GM12892 (cell line): ENCODE data around the gene CSK. TPM values are rescaled to one million over a fixed set of nuclear protein-coding genes. Genes with fewer than 3 reads are reported as not detected.
"Not testable (repeated sequence)": the region's sequence is repeated elsewhere in the genome, so short reads cannot be mapped to it uniquely, and the experiment has no call there.

ENCODE experiments used
- DNase-seq: peaks from one replicate; pipeline ENCODE4 v3.0.0; 2011; ENCODE audit not compliant: insufficient read length
- FAIRE-seq: peaks from 2 replicates; lab custom pipeline; 2011; peaks lifted over from hg19 to GRCh38; lab: Jason Lieb, UNC
- POLR2A ChIP-seq: IDR thresholded peaks from 2 replicates; pipeline ENCODE4 v1.6.1; 2011; ENCODE audit warnings: low read depth, low read length, control low read depth
- POLR2AphosphoS5 ChIP-seq: IDR thresholded peaks from 2 replicates; pipeline ENCODE4 v1.6.1; 2011; ENCODE audit warnings: low read depth, low read length, control low read depth
- TAF1 ChIP-seq: IDR thresholded peaks from 2 replicates; pipeline ENCODE4 v1.6.1; 2011; ENCODE audit warnings: low read depth, mild to moderate bottlenecking, control low read depth, low read length, borderline replicate concordance
- polyA plus RNA-seq: library from polyadenylated mRNA; unstranded; fragments of >200 nt; gene quantifications from one replicate; pipeline ENCODE4 v1.2.1, GENCODE V29; 2012; ENCODE audit warnings: missing spikeins, inconsistent platforms; ENCODE audit not compliant: missing spikeins

The CSK gene
- polyA plus RNA-seq, result 114 TPM

DNA sequence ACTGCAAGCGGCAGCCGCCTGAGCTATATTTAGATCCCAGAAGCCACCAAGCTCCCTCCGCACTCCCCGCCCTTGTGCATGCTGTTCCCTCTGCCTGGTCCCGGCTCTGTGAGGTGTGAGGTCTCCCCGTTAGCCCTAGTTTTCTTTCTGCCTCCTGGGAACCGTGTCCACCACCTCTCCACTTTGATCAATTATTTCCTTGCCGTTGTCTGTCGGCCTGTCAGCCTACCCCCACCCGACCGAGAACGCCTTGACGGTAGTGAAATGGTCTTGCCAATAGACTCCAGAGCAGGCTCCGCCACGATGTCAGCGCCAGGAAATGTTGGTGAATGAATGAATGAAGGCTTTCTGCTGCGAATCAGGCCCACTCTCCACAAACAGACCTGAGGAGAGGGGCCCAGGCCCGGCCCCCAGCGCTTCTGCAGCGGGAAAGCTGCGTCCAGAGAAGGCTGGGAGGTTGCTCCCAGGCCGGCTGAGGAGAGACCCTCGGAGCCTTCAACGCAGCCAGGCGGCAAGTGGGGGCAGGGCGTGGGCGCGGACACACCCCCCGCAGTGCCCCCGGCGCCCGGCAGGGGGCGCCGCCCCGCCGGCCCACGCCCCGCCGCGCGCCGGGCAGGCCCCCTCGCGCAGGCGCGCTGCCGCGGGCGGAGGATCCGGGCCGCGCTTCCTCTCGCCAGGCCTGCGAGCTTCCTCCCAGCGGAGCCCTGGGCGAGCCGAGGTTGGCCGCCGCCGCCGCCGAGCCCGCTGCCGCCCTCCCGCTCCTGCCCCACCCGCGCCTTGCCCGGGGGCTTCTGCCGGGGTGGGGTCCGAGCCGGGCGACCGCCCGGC, at the start of gene CSK:
TSS of gene CSK (plus strand) at position 650 of the 828 bp plus-strand sequence. CDS start 16,218 bp downstream, outside the sequence.
- peak; percentile 78 for DNase-seq
- TF ChIP-seq TAF1 (0 out of 2 replicates have a peak, but pooled peaks have one; percentile 6), POLR2AphosphoS5 (no peak), POLR2A (peak; percentile 55; the same call in 1 of the 2 replicates)
- FAIRE-seq, result peak; percentile 77

DNA sequence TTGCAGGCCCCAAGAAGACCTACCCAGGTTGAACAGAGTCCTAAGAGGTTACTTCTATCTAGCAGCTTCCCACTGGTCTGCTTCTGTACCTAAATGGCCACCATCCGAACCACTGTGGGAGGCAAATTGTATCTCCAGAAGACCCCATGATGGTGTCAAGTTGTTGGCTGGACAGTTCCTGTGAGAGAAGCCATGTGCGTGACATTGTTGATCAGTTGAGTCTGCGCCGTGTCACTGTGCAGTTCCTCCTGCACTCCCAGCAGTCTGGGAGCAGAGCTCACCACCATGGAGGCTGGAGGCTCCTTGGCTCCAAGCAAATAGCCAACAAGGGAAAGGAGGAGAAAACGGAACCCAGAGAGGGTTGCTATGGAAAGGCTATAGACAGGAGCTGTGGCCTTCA, 49.0 kb upstream of the CSK start:
- no peak for TF ChIP-seq POLR2AphosphoS5
- DNase-seq (no peak), FAIRE-seq (no peak)

DNA sequence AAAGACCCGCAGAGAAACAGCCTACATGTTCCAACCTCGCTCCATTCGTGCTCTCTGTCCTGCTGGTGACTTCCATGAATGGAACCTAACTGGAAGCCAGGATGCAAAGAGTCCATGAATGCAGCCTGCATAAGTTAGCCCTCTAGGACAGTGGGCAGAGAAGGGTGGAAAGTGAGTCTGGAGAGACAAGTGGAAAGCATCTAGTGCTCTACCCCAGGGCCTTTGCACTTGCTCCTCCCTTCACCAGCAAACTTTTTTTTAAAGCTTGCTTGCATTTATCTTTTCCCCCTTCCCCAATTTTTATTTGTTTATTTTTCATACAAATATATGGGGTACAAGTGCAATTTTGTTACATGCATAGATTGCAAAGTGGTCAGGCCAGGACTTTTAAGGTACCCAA, 48.6 kb upstream of the CSK start:
- TF ChIP-seq TAF1 (no peak), POLR2A (no peak), POLR2AphosphoS5 (no peak)
- FAIRE-seq (no peak), DNase-seq (no peak)

DNA sequence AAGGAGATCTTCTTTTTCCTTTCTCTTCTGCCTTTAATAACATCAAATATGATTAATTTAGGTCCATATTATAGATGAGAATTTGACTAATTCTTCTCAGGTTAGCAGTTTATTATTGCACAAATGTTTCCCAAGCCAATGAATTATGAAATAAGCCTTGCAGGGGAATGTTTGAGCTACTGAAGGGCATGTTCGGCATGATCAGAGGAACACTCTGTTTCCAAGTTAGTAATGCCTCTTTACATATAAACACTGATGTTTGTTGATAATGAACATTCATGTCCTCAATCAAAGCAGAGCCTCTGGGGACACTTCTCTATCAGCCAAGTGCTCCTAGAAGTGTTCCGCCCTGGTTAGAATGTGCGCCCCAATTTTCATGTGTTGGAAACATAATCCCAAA, 46.6 kb upstream of the CSK start:
- DNase-seq (no peak), FAIRE-seq (no peak)
- TF ChIP-seq POLR2A (no peak), POLR2AphosphoS5 (no peak), TAF1 (no peak)

DNA sequence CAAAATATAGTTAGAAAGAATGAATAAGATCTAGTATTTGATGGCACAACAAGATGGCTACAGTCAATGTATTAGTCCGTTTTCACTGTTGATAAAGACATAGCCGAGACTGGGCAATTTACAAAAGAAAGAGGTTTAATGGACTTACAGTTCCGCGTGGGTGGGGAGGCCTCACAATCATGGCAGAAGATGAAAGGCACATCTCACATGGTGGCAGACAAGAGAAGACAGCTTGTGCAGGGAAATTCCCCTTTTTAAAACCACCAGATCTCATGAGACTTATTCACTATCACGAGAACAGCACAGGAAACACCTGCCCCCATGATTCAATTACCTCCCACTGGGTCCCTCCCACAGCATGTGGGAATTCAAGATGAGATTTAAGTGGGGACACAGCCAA, 43.6 kb upstream of the CSK start:
- not testable (repeated sequence) for DNase-seq, FAIRE-seq

DNA sequence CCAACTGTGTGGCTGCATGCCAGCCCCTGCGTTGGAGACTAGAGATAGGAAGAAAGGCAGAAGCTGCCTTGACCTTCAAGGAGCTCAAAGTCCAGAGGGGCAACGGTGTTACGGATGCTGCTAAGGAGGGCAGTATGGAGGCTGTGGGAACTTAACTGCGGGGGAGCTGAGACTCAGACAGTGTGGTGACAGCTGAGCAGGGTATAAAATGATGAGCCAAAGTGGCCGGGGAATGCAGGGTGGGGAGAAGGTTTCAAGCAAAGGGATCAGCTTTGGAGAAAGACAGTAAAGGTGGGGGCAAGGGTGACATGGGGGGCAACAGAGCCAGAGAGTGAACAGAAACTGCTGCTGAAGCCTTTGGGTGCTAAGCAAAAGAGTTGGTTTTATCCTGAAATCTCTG, 39.5 kb upstream of the CSK start:
- no peak for DNase-seq
- FAIRE-seq, result no peak
- no peak for TF ChIP-seq TAF1
- TF ChIP-seq POLR2A, result no peak
- TF ChIP-seq POLR2AphosphoS5, result no peak

DNA sequence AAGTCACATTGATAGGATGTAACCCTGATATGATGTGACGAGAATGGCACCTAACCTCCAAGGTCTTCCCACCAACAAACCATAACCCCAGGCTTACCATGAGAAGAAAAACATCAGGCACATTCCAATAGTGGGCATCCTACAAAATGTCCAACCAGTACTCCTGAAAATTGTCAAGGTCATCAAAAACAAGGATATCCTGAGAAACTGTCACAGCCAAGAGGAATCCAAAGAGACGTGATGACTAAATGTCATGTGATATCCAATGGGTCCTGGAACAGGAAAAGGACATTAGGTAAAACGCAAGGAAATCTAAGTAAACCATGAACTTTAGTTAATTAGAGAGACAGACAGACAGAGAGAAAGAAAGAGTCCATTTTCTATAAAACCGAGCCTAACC, 35.5 kb upstream of the CSK start:
- TF ChIP-seq POLR2A (no peak), POLR2AphosphoS5 (no peak), TAF1 (no peak)
- FAIRE-seq (no peak), DNase-seq (no peak)

DNA sequence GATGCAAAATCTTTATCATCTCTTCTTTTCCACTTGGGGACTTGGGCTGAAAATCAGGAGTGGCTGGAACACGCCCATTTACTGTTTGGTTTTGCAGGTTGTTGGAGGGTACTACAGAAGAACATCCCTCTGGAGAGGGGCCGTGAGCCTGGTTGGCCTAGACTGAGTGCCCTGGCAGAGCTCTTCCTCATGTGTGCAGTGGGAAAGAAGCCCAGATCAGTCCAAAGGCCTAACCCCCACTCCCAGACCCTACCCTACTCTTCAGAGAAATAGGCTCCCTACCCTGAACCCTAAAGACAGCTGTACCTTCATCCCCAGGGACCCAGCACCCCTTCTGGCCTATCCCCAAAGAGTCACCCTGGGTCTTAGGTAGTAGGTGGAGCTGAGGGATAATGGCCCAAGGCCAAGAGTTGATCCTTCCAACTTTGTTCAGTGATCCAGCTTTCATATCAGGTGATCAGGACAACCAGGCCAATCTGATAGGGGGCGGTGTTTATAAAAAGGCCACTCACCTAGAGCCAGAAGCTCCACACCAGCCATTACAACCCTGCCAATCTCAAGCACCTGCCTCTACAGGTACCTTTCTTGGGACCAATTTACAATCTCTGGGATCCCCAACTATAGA, 33.4 kb upstream of the CSK start, which contains the start of gene CYP1A2:
TSS of gene CYP1A2 (plus strand) at position 524 of the 625 bp plus-strand sequence. CDS start 894 bp downstream, outside the sequence.
- DNase-seq (no peak), FAIRE-seq (no peak)
- TF ChIP-seq POLR2A, result no peak
- TF ChIP-seq TAF1, result no peak
- TF ChIP-seq POLR2AphosphoS5, result no peak

DNA sequence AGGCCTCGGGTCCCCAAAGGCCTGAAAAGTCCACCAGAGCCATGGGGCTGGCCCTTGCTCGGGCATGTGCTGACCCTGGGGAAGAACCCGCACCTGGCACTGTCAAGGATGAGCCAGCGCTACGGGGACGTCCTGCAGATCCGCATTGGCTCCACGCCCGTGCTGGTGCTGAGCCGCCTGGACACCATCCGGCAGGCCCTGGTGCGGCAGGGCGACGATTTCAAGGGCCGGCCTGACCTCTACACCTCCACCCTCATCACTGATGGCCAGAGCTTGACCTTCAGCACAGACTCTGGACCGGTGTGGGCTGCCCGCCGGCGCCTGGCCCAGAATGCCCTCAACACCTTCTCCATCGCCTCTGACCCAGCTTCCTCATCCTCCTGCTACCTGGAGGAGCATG, 32.0 kb upstream of the CSK start:
- TF ChIP-seq TAF1 (no peak), POLR2AphosphoS5 (no peak), POLR2A (no peak)
- DNase-seq, result no peak
- no peak for FAIRE-seq

DNA sequence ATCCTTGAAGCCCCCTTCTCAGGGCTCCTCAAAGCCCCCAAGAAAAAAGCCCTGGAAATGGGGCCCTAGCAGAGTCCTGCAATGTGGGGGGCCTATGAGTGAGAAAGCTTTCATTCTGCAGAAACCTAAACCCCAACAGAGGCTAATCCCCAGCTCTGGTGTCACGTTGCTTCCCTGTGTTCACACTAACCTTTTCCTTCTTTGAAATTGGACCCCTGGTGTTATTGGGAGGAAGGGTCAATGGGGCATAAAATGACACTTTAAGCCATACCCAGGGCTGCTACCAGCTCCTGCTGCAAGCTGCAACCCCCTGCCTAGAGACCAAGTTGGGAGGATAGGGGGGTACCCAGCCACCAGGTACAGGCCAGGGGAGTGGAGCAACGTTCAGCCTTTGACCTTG, 31.1 kb upstream of the CSK start:
- TF ChIP-seq TAF1, result no peak
- FAIRE-seq, result no peak
- no peak for DNase-seq

DNA sequence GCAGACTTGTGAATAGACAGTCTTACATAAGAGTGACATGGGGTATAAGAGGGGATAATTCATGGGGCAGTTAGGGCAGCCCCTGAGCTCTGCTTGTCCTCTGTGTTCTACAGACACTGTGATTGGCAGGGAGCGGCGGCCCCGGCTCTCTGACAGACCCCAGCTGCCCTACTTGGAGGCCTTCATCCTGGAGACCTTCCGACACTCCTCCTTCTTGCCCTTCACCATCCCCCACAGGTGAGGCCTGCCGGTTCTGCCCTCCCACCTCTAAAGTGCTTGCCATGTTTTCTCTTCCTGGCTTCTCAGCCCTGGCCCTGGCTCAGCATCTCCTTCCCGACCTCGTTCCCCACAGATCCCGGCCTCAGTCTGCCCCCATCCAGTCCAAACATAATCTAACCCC, 29.9 kb upstream of the CSK start:
- no peak for TF ChIP-seq TAF1
- TF ChIP-seq POLR2A, result no peak
- no peak for TF ChIP-seq POLR2AphosphoS5
- no peak for FAIRE-seq
- no peak for DNase-seq

DNA sequence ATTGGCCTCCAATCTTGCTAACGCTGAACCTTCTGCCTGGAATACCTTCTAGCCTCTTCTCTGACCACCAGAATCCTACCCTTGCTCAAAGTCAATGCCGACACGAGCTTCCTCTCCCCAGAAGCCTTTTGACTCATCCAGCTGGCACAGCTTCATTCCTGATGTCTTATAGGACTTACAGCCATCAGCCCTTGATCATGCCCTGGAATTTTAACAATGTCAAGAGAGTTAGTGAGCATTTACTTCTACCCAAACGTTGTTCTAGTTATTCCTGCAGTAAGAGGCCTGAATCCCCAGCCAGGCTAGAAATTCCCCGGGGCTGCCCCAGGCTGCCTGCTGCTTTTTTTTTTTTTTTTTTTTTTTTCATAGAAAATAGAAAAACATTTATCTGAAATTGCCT, 29.3 kb upstream of the CSK start:
- TF ChIP-seq POLR2A (no peak), POLR2AphosphoS5 (no peak), TAF1 (no peak)
- FAIRE-seq (peak; percentile 5), DNase-seq (no peak)
